ENCODE results near the gene TCHH. TPM values are rescaled to one million over a fixed set of nuclear protein-coding genes. Genes with fewer than 3 reads are reported as not detected.

TCHH gene
- total and polyA plus RNA-seq, 10 of the 15 experiments (the other 5 are each of a cell fraction or from before 2014, with no cell fraction given), result not detected

DNA sequence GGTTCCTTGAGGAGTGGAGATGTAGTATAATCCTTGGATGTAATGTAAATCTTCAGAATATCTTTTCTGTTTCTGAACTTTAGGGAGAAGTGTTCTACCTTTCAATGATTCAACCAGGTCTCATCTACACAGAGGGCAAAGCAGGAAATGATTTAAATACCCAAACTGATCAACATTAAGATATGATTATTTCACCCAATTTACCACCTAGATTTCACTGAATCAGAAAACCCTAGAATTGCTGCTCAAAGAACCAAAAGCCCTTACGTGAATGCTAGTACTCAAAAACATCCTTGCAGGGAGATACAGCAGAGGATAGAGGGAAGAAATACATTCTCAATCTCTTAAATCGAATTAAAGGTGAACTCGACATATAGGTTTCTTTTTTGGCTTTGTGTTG lies 38.8 kb upstream of the TCHH start:
- no peaks in the 10 kb centered on the region; the same call in 2 of the 3 replicates for H3K9me3 ChIP-seq (replicated peaks; ENCODE audit: control insufficient read depth, insufficient read depth, low read length)
- FAIRE-seq, result no peak
- H3K4me3 ChIP-seq, result no peak overlapping the region
- no peak overlapping the region for H2AFZ ChIP-seq (ENCODE audit: control insufficient read depth, low read depth, low read length)
- H3K27ac ChIP-seq (ENCODE audit: control insufficient read depth, insufficient read depth), result no peak overlapping the region
- POLR2A ChIA-PET, result no interaction called here
- H3K9ac ChIP-seq (ENCODE audit: control insufficient read depth, insufficient read depth, low read length), result no peak overlapping the region
- TF ChIP-seq PAX8 (IDR thresholded peaks at IDR 0.05) (no peak), USF1 (IDR thresholded peaks at IDR 0.05; ENCODE audit: borderline replicate concordance, extremely low read length, insufficient read depth, low read depth, low read length) (no peak), KAT2A (conservative IDR thresholded peaks at IDR 0.05; ENCODE audit: control insufficient read depth, low read depth, low read length) (no peak), STAT1 (conservative IDR thresholded peaks at IDR 0.05) (no peak), ZSCAN29 (IDR thresholded peaks at IDR 0.05) (no peak), MTA3 (IDR thresholded peaks at IDR 0.05; ENCODE audit: borderline replicate concordance, low read length) (no peak), BCL11A (IDR thresholded peaks at IDR 0.05; ENCODE audit: low read depth, low read length) (no peak), CEBPB (IDR thresholded peaks at IDR 0.05; ENCODE audit: borderline replicate concordance in 1 of 2, low read depth in 2 of 2, low read length in 2 of 2) (no peak), POLR2AphosphoS2 (IDR thresholded peaks at IDR 0.05; ENCODE audit: low read depth, low read length) (no peak), IRF4 (IDR thresholded peaks at IDR 0.05; ENCODE audit: low read depth, low read length) (no peak), RAD51 (IDR thresholded peaks at IDR 0.05) (no peak), RBBP5 (conservative IDR thresholded peaks at IDR 0.05) (no peak), SRF (IDR thresholded peaks at IDR 0.05; ENCODE audit: low read depth in 2 of 2, low read length in 2 of 2) (no peak), STAT3 (IDR thresholded peaks at IDR 0.05; ENCODE audit: low read depth, low read length) (no peak), E4F1 (IDR thresholded peaks at IDR 0.05; ENCODE audit: borderline replicate concordance, partially characterized antibody) (no peak), FOXK2 (IDR thresholded peaks at IDR 0.05) (no peak)
- TF ChIP-seq, protein P1, sequence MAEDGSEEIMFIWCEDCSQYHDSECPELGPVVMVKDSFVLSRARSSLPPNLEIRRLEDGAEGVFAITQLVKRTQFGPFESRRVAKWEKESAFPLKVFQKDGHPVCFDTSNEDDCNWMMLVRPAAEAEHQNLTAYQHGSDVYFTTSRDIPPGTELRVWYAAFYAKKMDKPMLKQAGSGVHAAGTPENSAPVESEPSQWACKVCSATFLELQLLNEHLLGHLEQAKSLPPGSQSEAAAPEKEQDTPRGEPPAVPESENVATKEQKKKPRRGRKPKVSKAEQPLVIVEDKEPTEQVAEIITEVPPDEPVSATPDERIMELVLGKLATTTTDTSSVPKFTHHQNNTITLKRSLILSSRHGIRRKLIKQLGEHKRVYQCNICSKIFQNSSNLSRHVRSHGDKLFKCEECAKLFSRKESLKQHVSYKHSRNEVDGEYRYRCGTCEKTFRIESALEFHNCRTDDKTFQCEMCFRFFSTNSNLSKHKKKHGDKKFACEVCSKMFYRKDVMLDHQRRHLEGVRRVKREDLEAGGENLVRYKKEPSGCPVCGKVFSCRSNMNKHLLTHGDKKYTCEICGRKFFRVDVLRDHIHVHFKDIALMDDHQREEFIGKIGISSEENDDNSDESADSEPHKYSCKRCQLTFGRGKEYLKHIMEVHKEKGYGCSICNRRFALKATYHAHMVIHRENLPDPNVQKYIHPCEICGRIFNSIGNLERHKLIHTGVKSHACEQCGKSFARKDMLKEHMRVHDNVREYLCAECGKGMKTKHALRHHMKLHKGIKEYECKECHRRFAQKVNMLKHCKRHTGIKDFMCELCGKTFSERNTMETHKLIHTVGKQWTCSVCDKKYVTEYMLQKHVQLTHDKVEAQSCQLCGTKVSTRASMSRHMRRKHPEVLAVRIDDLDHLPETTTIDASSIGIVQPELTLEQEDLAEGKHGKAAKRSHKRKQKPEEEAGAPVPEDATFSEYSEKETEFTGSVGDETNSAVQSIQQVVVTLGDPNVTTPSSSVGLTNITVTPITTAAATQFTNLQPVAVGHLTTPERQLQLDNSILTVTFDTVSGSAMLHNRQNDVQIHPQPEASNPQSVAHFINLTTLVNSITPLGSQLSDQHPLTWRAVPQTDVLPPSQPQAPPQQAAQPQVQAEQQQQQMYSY (CRISPR knock-in tag; IDR thresholded peaks at IDR 0.05), result no peak
- TF ChIP-seq, protein P2, sequence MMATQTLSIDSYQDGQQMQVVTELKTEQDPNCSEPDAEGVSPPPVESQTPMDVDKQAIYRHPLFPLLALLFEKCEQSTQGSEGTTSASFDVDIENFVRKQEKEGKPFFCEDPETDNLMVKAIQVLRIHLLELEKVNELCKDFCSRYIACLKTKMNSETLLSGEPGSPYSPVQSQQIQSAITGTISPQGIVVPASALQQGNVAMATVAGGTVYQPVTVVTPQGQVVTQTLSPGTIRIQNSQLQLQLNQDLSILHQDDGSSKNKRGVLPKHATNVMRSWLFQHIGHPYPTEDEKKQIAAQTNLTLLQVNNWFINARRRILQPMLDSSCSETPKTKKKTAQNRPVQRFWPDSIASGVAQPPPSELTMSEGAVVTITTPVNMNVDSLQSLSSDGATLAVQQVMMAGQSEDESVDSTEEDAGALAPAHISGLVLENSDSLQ (IDR thresholded peaks at IDR 0.05), result no peak
- intact Hi-C loops (cut with micrococcal nuclease; ENCODE audit: unreplicated experiment), result no loop called here
- DNase-seq (ENCODE audit: low read depth, low spot score), result no peak
- no TSS peak for BruUV-seq (replicated peaks)
- in situ Hi-C loops (cut with MboI), result no loop called here
- H3K4me1 ChIP-seq (ENCODE audit: control insufficient read depth, insufficient read depth, low read length), result no peaks in the 10 kb centered on the region
- SMC1A ChIA-PET (ENCODE audit: uncharacterized antibody, unreplicated experiment), result no interaction called here
- no peak for ATAC-seq
- no peaks in the 10 kb centered on the region for H3K36me3 ChIP-seq (ENCODE audit: control insufficient read depth in 2 of 2, insufficient read depth in 2 of 2, low read length in 1 of 2)
- CTCF ChIA-PET, result no interaction called here
- H3K79me2 ChIP-seq (ENCODE audit: control insufficient read depth, insufficient read depth, low read length), result no peaks in the 10 kb centered on the region
- WGBS (ENCODE audit: insufficient coverage, insufficient replicate concordance, low lambda C conversion rate, missing lambda C conversion rate), result 15% methylated on average over 3 of the region's 3 CpGs
- no peak overlapping the region for H3K4me2 ChIP-seq (ENCODE audit: control insufficient read depth, insufficient read depth)
- RAD21 ChIA-PET (ENCODE audit: unreplicated experiment), result no interaction called here
- H4K20me1 ChIP-seq (ENCODE audit: control insufficient read depth, insufficient read depth), result no peaks in the 10 kb centered on the region
- H3K27me3 ChIP-seq (replicated peaks in 1 of 2; ENCODE audit: control insufficient read depth in 2 of 2, insufficient read depth in 2 of 2, low read length in 1 of 2), result no peaks in the 10 kb centered on the region
